Measurements from ENCODE around the gene MAP3K8.
"Not testable (repeated sequence)": the region's sequence is repeated elsewhere in the genome, so short reads cannot be mapped to it uniquely, and the experiment has no call there.

MAP3K8 gene

DNA sequence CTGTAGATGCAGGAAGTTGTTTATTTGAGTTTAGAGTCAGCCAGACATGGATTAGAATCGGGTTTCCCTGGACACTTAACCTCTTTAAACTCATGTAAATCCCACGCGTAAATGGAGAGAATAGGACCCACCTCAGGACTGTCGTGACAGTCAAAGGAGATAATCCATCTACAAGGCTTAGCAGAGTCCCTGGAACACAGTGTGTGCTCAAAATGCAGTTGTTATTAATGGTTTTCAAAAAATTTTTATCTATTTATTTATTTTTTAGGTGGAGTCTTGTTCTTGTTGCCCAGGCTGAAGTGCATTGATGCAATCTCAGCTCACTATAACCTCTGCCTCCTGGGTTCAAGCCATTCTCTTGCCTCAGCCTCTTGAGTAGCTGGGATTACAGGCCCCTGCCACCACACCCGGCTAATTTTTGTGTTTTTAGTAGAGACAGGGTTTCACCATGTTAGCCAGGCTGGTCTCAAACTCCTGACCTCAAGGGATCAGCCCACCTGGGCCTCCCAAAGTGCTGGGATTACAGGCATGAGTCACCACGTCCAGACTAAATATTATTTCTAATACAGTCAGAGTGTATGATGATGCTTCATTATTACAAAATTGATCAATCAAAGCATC lies 10.2 kb upstream of the MAP3K8 start:
- not testable (repeated sequence) for DNase-seq

DNA sequence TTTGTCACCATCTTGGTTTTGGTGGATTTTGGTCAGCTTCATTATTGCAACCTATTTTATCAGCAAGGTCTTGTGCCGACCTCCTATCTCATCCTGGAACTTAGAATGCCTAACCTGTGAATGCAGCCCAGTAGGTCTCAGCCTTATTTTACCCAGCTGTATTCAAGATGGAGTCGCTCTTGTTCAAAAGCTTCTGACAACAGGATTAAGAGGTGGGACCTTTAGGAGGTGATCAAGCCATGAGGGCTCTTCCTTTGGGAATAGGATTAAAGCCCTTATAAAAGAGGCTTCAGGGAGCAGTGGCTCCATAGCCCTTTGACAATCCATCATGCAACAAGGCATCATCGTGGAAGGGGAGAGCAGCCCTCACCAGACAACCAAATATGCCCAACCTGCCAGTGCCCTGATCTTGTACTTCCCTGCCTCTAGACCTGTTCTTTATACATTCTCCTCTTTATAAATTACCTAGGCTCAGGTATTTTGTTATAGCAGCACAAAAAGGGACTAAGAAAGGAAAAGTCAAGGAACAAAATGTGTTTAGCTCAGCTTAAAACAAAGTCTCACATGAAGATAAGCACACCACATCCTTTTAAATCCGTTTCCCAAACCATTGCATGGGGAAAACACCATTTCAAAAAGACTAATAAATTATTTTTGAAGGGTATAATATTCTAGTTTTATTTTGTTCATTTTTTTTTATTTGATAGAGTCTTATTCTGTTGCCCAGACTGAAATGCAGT lies 8.5 kb upstream of the MAP3K8 start:
- no peak for DNase-seq

DNA sequence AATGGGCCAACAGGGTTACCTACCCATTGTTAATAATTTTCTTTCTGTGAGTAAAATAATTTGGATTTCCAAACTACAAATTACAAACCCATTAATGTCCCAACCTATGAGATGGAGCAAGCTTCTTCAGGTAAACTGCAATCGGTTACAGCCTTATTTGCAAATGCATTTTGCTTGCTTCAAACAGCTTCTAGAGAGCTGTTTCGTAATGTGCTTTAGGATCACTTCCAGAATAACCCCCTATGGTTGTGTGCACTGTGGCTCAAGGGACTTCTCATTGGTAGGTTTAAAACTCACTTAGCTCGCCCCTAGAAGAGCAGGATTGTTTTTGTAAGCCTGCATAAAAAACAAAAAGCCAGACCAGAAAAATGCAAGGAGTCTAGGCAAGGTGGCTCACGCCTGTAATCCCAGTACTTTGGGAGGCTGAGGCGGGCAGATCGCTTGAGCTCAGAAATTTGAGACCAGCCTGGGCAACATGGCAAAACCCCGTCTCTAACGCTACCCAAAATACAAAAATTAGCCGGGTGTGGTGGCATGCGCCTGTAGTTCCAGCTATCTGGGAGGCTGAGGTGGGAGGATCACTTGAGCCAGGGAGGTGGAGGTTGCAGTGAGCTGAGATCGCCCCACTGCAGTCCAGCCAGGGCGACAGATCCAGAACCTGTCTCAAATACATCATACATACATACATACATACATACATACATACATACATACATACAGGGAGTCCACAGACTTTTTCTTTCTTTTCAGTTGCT lies 3.3 kb upstream of the MAP3K8 start:
- DNase-seq: no peak

DNA sequence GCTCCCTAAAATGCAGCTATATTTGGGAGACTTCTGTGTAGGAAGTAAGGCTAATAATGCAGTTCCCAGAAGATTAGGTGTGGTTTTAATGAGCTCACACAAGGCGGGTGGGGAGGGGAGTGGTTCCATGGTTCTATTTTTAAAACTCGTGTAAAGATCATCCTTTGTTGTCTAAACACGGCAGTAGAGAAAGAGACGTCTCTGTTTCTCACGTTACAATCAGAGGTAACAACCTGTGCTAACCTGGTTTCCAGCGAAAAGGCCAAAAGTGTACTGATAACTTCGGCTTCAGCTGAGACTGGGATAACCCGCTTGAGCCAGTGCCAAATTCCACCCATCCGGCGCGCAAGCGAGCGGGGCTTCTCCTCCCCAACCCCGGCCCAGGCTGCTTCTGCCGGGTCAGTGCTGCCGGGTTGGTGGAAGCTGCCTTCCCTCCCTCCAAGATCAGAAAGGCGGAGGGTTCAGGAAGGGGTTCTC lies 2.5 kb upstream of the MAP3K8 start:
- DNase-seq: no peak

DNA sequence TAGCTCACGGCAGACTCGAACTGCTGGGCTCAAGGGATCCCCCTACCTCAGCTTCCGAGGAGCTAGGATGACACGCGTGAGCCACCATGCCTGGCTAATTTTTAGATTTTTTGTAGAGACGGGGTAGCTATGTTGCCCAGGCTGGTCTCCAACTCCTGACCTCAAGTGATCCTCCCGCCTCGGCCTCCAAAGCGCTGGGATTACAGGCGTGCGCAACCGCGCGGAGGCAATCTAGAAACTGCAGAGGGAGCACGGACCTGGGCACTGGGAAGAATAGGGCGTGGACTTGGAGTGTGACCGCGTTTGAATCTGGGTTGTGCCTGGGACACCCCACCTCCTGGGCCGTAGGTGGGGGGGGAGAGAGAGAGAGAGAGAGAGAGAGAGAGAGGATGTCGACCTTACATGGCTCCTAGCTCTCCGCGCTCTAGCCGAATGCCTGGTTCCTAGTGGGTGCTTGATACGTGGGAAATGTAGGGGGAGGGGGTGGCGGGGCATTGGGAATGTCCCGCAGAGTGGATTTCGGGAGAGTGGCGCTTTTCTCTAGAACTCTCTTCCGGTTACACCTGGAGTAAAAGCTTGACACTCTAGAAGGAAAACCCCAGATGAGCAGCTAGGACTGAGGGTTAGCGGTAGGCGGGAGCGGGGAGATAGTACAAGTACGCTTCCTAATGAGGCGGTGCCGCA lies 1.2 kb upstream of the MAP3K8 start:
- DNase-seq: no peak

DNA sequence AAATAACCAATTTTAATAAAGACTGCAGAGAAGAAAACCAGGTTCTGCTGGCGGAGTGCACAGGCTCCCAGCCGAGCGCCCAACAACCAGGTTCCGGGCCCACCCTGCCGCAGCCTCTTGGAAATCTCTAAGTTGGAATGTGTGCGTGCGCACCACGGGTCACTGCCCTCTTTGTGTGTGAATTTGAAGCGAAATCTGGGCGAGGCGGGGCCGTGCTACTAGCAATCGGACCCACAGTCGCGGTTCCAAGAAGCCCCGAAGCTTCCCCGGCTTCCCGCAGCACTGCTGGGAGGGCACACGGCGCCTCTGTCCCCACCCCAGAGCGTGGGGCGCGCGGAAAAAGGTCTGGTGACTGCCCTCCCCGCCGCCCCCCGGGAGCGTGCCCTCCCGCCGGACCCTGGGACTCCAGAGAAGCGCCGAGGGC lies 666 bp upstream of the MAP3K8 start:
- no peak for DNase-seq

DNA sequence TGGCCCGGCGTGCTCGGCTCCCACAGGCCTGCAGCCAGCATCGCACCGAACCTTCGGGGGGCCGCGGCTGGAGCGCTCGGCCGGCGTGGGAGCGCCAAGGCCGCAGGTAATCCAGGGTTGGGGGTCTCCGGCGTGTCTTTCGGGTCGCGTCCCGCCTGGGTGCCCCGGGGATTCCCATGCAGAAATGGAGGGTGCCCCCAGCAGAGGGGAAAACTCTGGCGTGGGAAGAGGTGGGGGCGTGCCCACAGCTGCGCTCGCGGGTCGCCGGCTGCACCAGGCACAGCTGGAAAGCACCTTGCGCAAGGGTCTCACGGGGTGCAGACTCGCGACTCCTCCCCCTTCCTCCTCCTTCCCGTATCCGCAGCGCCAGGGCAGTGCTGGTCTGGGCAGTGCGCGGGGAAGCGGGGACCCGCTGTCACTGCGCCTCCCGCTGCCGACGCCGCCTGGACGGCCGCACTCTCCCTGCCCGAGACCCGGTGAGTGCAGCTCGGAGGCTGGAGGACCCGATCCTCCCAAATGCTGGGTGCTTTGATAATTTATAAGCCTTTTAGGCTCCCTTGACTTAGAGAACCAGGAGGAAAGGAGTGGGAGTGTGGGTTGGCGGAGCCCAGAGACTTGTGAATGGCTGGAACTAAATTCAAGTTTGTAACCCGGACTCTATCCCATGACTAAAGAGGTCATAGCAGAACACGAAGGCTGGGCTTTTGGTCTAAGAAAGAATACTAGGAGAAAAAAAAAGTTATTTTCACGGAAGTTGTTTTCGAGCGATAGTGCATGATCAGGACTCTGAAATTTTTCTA lies 489 bp downstream of the MAP3K8 start:
- no peak for DNase-seq

DNA sequence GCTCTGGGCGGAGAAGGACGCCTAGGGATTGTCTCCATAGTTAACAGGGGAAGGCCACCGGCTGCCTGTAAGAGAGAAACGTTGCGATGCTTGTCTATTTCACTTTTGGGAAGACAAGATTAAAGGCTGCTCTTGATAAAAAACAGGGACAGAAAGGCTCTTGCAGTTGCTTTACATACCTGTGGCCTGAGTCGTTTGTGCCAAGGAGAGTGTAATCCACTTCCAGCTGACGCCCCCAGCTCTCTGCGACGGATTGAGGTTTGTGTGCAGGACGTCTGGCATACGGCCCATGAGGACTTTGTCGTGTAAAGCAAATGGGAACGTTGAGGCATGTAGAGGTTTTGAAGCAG lies 1.1 kb downstream of the MAP3K8 start:
- no peak for DNase-seq

DNA sequence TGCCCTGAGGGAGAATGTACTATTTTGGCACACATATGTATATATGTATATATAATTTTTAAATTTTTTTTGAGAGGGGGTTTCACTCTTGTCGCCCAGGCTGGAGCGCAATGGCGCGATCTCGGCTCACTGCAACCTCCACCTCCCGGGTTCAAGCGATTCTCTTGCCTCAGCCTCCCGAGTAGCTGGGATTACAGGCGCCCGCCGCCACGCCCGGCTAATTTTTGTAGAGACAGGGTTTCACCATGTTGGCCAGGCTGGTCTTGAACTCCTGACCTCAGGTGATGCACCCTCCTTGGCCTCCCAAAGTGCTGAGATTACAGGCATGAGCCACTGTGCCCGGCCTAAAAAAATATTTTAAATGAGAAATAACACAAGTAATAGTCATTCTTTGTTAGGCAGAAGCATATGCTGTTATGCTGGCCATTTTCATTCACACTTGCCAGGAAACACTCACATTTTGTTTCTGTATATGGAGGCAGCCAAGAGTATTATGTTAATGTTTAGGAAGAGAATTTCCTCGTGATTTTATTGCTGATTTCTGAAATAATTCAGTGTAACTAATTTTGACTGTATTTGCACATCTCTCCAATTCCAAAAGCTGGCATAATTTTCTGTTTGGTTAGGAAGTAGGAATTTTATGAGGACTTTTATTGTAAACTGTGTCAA lies 1.6 kb downstream of the MAP3K8 start:
- not testable (repeated sequence) for DNase-seq

DNA sequence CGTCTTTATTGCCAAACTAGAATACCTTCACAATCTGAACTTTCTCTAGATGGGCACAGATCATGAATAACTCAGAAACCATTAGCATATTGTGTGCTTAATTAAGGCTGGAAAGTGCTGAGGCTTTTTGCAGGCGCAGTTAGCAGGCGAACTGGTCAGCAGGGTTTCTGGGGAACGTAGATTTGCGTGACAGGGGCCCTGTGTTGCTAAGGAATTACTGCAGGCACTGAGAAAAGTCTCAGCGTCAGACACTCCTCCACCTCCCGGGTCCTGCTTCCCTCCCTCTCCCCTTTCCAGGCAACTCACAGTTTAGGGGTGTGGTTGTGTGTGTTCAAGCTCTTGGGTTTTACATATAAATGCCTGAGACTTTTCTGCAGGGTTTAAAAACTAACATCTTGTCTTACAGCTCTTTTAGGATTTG lies 2.2 kb downstream of the MAP3K8 start:
- DNase-seq: no peak

DNA sequence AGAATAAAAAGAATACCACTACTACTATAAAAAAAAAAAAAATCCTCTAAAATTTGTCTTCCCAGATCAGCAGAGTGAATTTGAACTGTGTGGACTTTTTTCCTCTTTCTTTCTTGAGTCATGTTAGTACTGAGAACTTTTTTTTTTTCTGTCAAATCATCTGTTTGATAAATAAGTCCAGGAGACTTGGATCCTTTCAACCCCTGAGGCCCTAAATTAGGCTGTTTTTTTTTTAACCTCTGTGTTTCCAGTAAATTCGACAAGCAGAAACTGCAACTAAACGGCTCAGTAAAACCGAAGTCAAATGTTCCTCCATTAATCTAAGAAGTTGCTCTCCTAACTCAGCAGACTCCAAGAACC lies 2.7 kb downstream of the MAP3K8 start:
- no peak for DNase-seq

DNA sequence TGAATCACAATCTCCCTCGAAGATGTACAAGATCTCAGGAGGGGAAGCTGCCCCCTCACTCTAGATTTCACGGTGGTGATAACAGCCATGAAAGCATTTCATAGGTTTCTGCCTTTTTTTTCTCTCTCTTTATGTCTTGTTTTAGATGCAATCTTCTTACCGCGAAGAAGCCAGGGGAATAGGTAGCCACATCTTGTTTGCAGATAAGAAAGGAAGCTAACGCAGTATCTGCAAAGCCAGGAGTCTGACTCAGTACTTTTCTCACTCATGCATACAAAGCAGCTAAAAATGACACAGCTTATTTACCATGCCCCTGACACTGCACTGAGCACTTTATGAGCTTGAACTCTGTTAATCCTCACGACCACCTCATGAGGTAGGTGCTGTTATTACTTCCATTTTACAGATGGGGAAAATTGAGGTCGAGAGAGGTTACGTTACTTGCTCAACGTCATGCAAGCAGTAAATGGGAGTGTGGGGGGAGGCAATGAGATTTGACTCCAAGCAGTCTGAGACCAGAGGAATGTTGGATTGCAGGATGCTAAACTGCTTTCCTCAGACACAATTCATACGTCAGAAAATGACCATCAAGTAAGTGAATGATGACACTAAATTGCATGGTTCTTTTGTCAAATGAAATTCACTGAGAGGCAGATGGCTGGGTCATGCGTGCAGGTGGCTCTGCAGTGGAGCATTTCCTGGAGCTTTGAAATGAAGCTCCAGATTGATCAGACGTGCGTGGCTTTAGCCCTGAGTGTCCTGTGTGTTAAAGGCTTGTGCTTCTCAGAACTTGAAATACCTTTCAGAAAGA lies 3.3 kb downstream of the MAP3K8 start:
- peak; percentile 2 for DNase-seq

DNA sequence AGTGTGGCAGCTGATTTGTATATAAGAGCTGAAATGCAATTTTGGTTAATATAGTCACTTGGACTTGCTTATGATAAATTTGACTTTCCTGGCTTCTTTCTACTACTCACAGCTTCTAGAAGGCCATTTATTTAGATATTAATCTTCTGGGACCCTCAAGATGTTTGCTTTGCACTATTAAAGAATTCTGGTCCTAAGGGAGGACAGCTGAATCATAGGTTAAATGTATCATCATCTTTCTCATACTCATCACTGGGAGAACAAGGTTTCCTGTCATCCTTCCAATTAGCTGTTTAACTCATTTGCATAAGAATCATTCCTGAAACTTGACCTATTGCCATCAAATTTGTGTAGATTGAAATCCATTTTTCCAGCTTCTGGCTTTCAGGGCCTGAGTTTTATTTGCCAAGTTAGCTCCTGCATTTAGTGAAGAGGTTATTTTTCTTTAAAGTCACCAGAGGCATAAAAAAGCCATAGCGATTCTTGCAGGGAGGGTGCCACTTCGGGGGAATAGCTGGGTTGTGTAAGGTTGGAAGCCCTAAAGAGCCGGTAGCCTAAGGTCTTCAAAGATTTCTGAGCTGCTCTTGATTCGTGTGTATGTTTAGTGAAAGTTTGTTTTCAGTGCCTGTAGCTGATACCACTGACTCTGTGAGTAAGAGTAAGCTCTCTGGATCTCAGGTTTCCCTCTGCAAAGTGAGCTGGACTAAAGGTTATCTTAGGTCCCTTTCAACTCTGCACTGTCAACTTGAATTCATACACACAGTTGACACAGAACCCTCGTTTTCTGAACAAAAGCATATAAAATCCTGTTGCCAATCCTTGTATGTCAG lies 4.3 kb downstream of the MAP3K8 start:
- no peak for DNase-seq

DNA sequence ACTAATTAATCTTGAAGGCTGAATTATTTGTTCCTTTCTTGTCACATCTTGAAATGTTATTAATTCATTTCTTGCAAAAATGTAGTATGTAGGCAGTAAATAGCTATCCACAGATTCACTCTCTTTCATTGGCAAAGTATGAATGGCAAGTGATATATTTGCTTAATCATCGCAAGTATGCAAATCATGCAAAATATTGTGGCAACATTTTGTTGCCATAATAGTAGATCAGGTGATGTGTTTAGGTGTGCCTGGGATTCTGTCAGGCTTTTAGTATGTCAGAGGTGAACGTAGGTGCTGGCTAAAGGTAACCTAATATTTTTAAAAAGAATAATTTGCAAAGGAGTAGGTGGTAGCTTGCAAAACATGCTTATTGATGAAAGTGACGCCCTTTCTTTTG lies 5.9 kb downstream of the MAP3K8 start:
- DNase-seq: no peak

DNA sequence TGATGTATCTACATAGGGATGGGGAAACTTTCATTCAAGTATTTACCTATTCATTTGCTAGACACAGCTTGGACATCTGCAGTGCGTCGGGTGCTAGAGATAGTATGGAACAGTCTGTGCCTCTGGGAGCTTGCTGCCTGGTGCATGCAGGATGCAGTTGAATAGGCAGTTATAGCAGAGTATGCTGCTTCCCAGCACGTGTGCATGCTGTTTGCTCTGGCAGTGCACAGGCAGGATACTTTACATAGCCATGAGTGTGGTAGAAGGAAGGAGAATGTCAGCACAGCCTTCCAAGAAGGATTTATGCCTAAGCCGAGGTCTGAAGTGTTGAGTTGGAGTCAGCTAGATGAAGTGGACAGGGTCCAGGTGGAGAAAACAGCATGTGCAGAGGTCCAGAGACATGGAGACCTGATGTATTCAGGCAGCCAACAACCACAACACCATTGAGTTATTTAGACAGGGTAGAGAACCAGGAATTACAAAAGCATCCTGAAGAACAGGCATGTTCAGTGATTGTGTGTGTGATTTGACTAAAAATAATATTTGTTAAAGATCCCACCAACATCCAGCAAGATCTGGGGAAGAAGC lies 8.1 kb downstream of the MAP3K8 start:
- DNase-seq: no peak

DNA sequence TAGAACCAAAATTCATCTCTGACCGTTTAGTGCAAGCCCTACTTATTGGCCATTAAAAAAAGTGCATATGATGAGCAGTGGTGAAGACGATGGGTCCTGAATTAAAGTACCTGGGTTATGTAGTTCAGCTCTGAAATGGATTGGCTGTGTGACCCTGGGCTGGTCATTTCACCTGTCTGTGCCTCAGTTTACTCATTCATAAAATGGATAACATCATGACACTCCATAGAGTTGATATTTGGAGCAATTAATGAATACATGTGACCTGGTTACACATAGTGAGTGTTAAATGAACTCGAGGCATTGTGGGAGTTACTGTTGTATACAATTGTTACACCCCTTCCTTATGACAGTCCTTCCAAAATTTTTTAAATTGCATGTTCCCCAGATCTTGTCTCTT lies 9.1 kb downstream of the MAP3K8 start:
- DNase-seq: no peak

DNA sequence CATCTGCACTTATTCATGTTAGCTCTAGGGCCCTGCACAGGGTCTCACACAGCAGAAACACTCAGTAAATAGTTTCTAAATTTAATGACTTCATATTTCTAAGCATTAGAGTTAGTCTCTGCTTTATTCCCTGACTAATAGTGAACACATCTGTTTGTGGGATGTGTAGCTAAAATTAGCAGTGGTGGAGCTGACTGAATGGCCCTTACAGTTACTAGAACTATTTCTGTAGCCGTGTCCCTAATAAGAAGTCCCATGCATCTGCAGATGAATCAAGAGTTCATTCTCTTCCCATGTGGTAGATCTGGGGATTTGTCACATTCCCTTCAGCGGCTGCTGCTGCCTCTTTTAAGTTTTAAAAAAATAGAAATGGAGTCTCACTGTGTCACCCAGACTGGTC lies 11.7 kb downstream of the MAP3K8 start:
- no peak for DNase-seq

DNA sequence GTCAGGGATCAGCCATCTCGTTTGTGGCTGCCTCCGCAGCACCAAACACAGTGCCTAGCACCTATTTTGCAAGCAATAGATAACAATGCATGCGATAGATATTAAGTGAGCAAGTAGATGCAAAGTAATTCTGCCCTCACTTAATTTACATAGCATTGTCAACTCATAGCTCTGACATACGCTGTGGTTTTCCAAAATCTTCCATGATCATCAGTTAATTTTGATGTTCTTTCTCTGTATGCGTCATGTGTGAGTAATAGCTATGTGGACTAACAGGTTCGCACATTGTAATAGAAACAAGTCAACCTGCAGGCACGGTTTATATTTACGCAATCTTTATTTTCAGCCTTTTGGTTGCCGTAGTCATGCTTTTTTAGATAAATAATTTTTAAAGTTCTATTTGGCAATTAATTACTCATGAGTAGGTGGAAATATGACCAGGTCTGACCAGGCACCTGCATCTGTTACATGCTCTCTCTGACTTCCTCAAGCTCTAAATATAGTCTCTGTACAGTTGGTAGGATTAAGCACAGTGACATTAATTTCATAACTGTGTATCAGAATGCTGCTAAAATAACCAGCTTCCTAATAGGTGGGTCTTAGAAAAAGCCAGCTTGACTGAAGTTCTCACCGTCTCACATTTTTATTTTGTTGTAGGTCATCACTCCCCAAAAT lies 13.3 kb downstream of the MAP3K8 start:
- DNase-seq: no peak

DNA sequence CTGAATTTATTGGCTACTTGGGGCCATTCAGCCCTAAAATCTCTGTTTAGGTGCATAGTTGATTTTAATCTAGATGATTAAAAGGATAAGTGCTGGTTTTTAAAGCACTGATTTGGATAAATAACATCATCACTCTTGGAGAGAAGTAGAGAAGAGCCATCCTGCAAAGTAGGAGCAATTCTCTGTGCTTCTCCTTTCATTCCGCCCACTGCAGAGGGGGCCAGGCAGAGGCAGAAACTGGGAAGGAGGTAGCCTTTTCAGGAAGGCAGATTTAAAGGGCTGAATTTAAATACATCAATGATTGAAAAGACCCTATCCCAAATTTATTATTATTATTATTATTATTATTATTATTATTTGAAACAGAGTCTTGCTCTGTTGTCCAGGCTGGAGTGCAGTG lies 14.1 kb downstream of the MAP3K8 start:
- DNase-seq: no peak
